GM23248 (cell line): ENCODE data around the gene TTR. TPM values are rescaled to one million over a fixed set of nuclear protein-coding genes. Genes with fewer than 3 reads are reported as not detected.

ENCODE experiments used
- DNase-seq: peaks from one replicate; pipeline ENCODE4 v3.0.0-alpha.2; 2015
- H2AFZ ChIP-seq: fragments of 200-600 bp; sonication (generic); 2 replicates; pipeline ENCODE4 v1.6.1; 2016; ENCODE audit warnings: antibody characterized with exemption
- H3F3A ChIP-seq: fragments of 200-600 bp; sonication (generic); 2 replicates; pipeline ENCODE4 v1.6.1; 2016; ENCODE audit warnings: mild to moderate bottlenecking, antibody characterized with exemption, mixed run types; ENCODE audit not compliant: insufficient read depth
- H3K27ac ChIP-seq: fragments of 200-600 bp; sonication (generic); 2 replicates; pipeline ENCODE4 v1.5.1; 2016; ENCODE audit warnings: mild to moderate bottlenecking
- H3K27me3 ChIP-seq: fragments of 200-600 bp; sonication (generic); replicated peaks from 2 replicates; pipeline ENCODE4 v1.6.1; 2016; ENCODE audit warnings: mild to moderate bottlenecking; ENCODE audit not compliant: insufficient read depth
- H3K36me3 ChIP-seq: fragments of 200-600 bp; sonication (generic); 2 replicates; pipeline ENCODE4 v1.6.1; 2016; ENCODE audit warnings: low read depth, mild to moderate bottlenecking
- H3K4me1 ChIP-seq: fragments of 200-600 bp; sonication (generic); 2 replicates; pipeline ENCODE4 v1.6.1; 2016; ENCODE audit warnings: mild to moderate bottlenecking; ENCODE audit not compliant: insufficient read depth
- H3K4me2 ChIP-seq: fragments of 200-600 bp; sonication (generic); one replicate; pipeline ENCODE4 v1.6.1; 2016; ENCODE audit warnings: mild to moderate bottlenecking; ENCODE audit not compliant: unreplicated experiment
- H3K4me3 ChIP-seq: fragments of 200-600 bp; sonication (generic); 2 replicates; pipeline ENCODE4 v1.5.1; 2016; ENCODE audit warnings: mild to moderate bottlenecking
- H3K79me2 ChIP-seq: fragments of 200-600 bp; sonication (generic); 2 replicates; pipeline ENCODE4 v1.6.1; 2016; ENCODE audit warnings: mild to moderate bottlenecking; ENCODE audit not compliant: insufficient read depth
- H3K9ac ChIP-seq: fragments of 200-600 bp; sonication (generic); 2 replicates; pipeline ENCODE4 v1.6.1; 2016; ENCODE audit warnings: mild to moderate bottlenecking
- H3K9me2 ChIP-seq: fragments of 200-600 bp; sonication (generic); 2 replicates; pipeline ENCODE4 v1.6.1; 2016; ENCODE audit warnings: mixed run types, mild to moderate bottlenecking, moderate library complexity; ENCODE audit not compliant: insufficient read depth
- H3K9me3 ChIP-seq: fragments of 200-600 bp; sonication (generic); one replicate; pipeline ENCODE4 v1.6.1; 2017; ENCODE audit warnings: low read depth
- H4K20me1 ChIP-seq: fragments of 200-600 bp; sonication (generic); 2 replicates; pipeline ENCODE4 v1.6.0; 2016; ENCODE audit not compliant: insufficient read depth
- EZH2 ChIP-seq: fragments of 200-600 bp; sonication (generic); IDR thresholded peaks from 2 replicates; pipeline ENCODE4 v1.6.1; 2018; ENCODE audit warnings: antibody characterized with exemption, mild to moderate bottlenecking; ENCODE audit not compliant: insufficient read depth, poor library complexity, severe bottlenecking
- EZH2phosphoT487 ChIP-seq: fragments of 200-600 bp; sonication (generic); IDR thresholded peaks from 2 replicates; pipeline ENCODE4 v1.6.1; 2018; ENCODE audit warnings: antibody characterized with exemption, moderate library complexity, mild to moderate bottlenecking, low read depth; ENCODE audit not compliant: insufficient read depth
- WGBS, 2 experiments: methylation state at CpG; one replicate each; pipeline ENCODE4 v1.1.6; 2015 to 2017; ENCODE audit warnings: low lambda C conversion rate in 2 of 2, low coverage in 1 of 2; ENCODE audit errors: missing lambda C conversion rate in 2 of 2; 5-methylcytosine and 5-hydroxymethylcytosine counted together
- in situ Hi-C: fragments of 300-500 bp; cut with MboI; formaldehyde crosslinking; loops from 2 replicates; pipeline ENCODE4 v1.15.0; 2020
- polyA plus RNA-seq: library from polyadenylated mRNA; unstranded; fragments of >200 nt; fragmentation: Nextera tagmentation; extraction: Ambion mirVana; gene quantifications from 2 replicates; pipeline ENCODE4 v1.2.1, GENCODE V29; 2016
- total RNA-seq: library from RNA; depleted of rRNA; stranded (reverse); fragments of >200 nt; shearing (Covaris generic); gene quantifications from 2 replicates; pipeline ENCODE4 v1.2.3, GENCODE V29; 2014

Gene TTR
- total and polyA plus RNA-seq, 2 experiments from 2014 or later = not detected

GRCh38 chr18:31558567-31558966 is 33.1 kb upstream of the TTR start:
- H3K9me2 ChIP-seq = no peaks in the 10 kb centered on the region
- peaks cover 3% of the 10 kb centered on the region; the same call in 1 of the 2 replicates for H3K27me3 ChIP-seq
- no peaks in the 10 kb centered on the region for H3F3A ChIP-seq
- in situ Hi-C loops = loop anchor here (10.0 to 25.0 kb wide), 2 partner anchors 246 to 404 kb away; no protein-coding TSS in a partner anchor
- no peak overlapping the region for H2AFZ ChIP-seq
- H3K9me3 ChIP-seq = no peaks in the 10 kb centered on the region
- TF ChIP-seq EZH2phosphoT487 (no peak), EZH2 (no peak)
- 56 to 63% methylated on average over 9 of the region's 9 CpGs for WGBS, 2 experiments
- no peak overlapping the region for H3K4me2 ChIP-seq
- no peak overlapping the region for H3K4me3 ChIP-seq
- H3K27ac ChIP-seq = no peak overlapping the region
- no peak for DNase-seq
- no peaks in the 10 kb centered on the region for H4K20me1 ChIP-seq
- H3K36me3 ChIP-seq = no peaks in the 10 kb centered on the region
- H3K9ac ChIP-seq = no peak overlapping the region
- no peaks in the 10 kb centered on the region for H3K4me1 ChIP-seq
- no peaks in the 10 kb centered on the region for H3K79me2 ChIP-seq

- Histone ChIP-seq H3K36me3 (no peaks in the 10 kb centered on the region), H3K9ac (no peak overlapping the region), H3K27me3 (0 out of 2 replicates have a peak, but pooled peaks cover 3% of the 10 kb centered on the region), H3K27ac (no peak overlapping the region), H3K79me2 (no peaks in the 10 kb centered on the region), H3K9me2 (no peaks in the 10 kb centered on the region), H3K4me3 (no peak overlapping the region), H2AFZ (no peak overlapping the region), H4K20me1 (no peaks in the 10 kb centered on the region), H3F3A (no peaks in the 10 kb centered on the region), H3K4me2 (no peak overlapping the region), H3K4me1 (no peaks in the 10 kb centered on the region), H3K9me3 (no peaks in the 10 kb centered on the region)
- in situ Hi-C loops = loop anchor here (25.0 kb wide), 1 partner anchor 400 kb away; no protein-coding TSS in a partner anchor
- TF ChIP-seq EZH2phosphoT487 (no peak), EZH2 (no peak)
- no peak for DNase-seq
- WGBS, 2 experiments = 20 to 21% methylated on average over 4 of the region's 4 CpGs
Measured at GRCh38 chr18:31562726-31563125, 29.0 kb upstream of the TTR start.

- no peaks in the 10 kb centered on the region for H3F3A ChIP-seq
- H3K27me3 ChIP-seq = 0 out of 2 replicates have a peak, but pooled peaks cover 3% of the 10 kb centered on the region
- H3K4me1 ChIP-seq = no peaks in the 10 kb centered on the region
- no peak overlapping the region for H3K9ac ChIP-seq
- H3K36me3 ChIP-seq = no peaks in the 10 kb centered on the region
- no peak overlapping the region for H3K4me3 ChIP-seq
- no peaks in the 10 kb centered on the region for H3K79me2 ChIP-seq
- no peaks in the 10 kb centered on the region for H4K20me1 ChIP-seq
- H3K9me3 ChIP-seq = no peaks in the 10 kb centered on the region
- H3K27ac ChIP-seq = no peak overlapping the region
- H2AFZ ChIP-seq = no peak overlapping the region
- DNase-seq = peak; percentile 17
- no peaks in the 10 kb centered on the region for H3K9me2 ChIP-seq
- in situ Hi-C loops = loop anchor here (25.0 kb wide), 1 partner anchor 399 kb away; no protein-coding TSS in a partner anchor
- H3K4me2 ChIP-seq = no peak overlapping the region
- WGBS, 2 experiments = 5 to 13% methylated on average over 1 of the region's 1 CpG
- no peak for TF ChIP-seq EZH2
- TF ChIP-seq EZH2phosphoT487 = no peak
Measured at GRCh38 chr18:31563778-31564177, 27.9 kb upstream of the TTR start.

GRCh38 chr18:31565345-31565744 is 26.3 kb upstream of the TTR start:
- Histone ChIP-seq H3K9me2 (no peaks in the 10 kb centered on the region), H2AFZ (no peak overlapping the region), H3K79me2 (no peaks in the 10 kb centered on the region), H3K27ac (no peak overlapping the region), H4K20me1 (no peaks in the 10 kb centered on the region), H3K4me1 (no peaks in the 10 kb centered on the region), H3K9ac (no peak overlapping the region), H3K9me3 (no peaks in the 10 kb centered on the region), H3K27me3 (0 out of 2 replicates have a peak, but pooled peaks cover 3% of the 10 kb centered on the region), H3K4me2 (no peak overlapping the region), H3F3A (no peaks in the 10 kb centered on the region), H3K4me3 (no peak overlapping the region), H3K36me3 (no peaks in the 10 kb centered on the region)
- WGBS, 2 experiments = 28 to 32% methylated on average over 2 of the region's 2 CpGs
- in situ Hi-C loops = loop anchor here (25.0 kb wide), 1 partner anchor 397 kb away; no protein-coding TSS in a partner anchor
- no peak for DNase-seq
- TF ChIP-seq EZH2 = no peak
- no peak for TF ChIP-seq EZH2phosphoT487
